ENCODE data around the gene POLR1B.
"Not testable (repeated sequence)": the region's sequence is repeated elsewhere in the genome, so short reads cannot be mapped to it uniquely, and the experiment has no call there.

POLR1B gene

GRCh38 chr2:112541315-112542122, 746 bp upstream of the POLR1B start:
- peak in 1 of 2 donors; percentile 52 for DNase-seq (ENCODE audit: low read depth in 2 of 2)

GRCh38 chr2:112542984-112543661, 858 bp downstream of the POLR1B start:
- DNase-seq (ENCODE audit: low read depth in 2 of 2) = no peak

- DNase-seq (ENCODE audit: low read depth in 2 of 2) = no peak
Measured at GRCh38 chr2:112547333-112547732, 5.1 kb downstream of the POLR1B start.

GRCh38 chr2:112548980-112549379, 6.7 kb downstream of the POLR1B start:
- no peak for DNase-seq (ENCODE audit: low read depth in 2 of 2)

- no peak for DNase-seq (ENCODE audit: low read depth in 2 of 2)
Measured at GRCh38 chr2:112566104-112566503, 23.8 kb downstream of the POLR1B start.

- DNase-seq (ENCODE audit: low read depth in 2 of 2) = not testable (repeated sequence)
Measured at GRCh38 chr2:112566508-112566907, 24.2 kb downstream of the POLR1B start.

GRCh38 chr2:112572005-112572404, 29.7 kb downstream of the POLR1B start:
- DNase-seq (ENCODE audit: low read depth in 2 of 2) = no peak

GRCh38 chr2:112577756-112578155, 35.5 kb downstream of the POLR1B start:
- DNase-seq (ENCODE audit: low read depth in 2 of 2) = no peak

GRCh38 chr2:112579241-112579640, 37.0 kb downstream of the POLR1B start:
- DNase-seq (ENCODE audit: low read depth in 2 of 2) = no peak

- no peak for DNase-seq (ENCODE audit: low read depth in 2 of 2)
Measured at GRCh38 chr2:112580084-112580483, 37.8 kb downstream of the POLR1B start.

- no peak for DNase-seq (ENCODE audit: low read depth in 2 of 2)
Measured at GRCh38 chr2:112582314-112582746, 40.1 kb downstream of the POLR1B start.

- no peak for DNase-seq (ENCODE audit: low read depth in 2 of 2)
Measured at GRCh38 chr2:112583497-112584133, 41.4 kb downstream of the POLR1B start.

GRCh38 chr2:112584134-112584890, 42.0 kb downstream of the POLR1B start, which contains the start of gene CHCHD5:
Gene CHCHD5 (plus strand): TSS chr2:112584609. CDS start chr2:112584648, 39 bp downstream.
- peak; percentile 84 to 87 for DNase-seq (ENCODE audit: low read depth in 2 of 2)

- no peak for DNase-seq (ENCODE audit: low read depth in 2 of 2)
Measured at GRCh38 chr2:112584891-112585250, 42.6 kb downstream of the POLR1B start.

- DNase-seq (ENCODE audit: low read depth in 2 of 2) = no peak
Measured at GRCh38 chr2:112585400-112585799, 43.1 kb downstream of the POLR1B start.

- no peak for DNase-seq (ENCODE audit: low read depth in 2 of 2)
Measured at GRCh38 chr2:112585873-112586464, 43.7 kb downstream of the POLR1B start.

GRCh38 chr2:112588611-112589045, 46.4 kb downstream of the POLR1B start:
- no peak for DNase-seq (ENCODE audit: low read depth in 2 of 2)

GRCh38 chr2:112591413-112591812, 49.1 kb downstream of the POLR1B start:
- DNase-seq (ENCODE audit: low read depth in 2 of 2) = no peak

- no peak for DNase-seq (ENCODE audit: low read depth in 2 of 2)
Measured at GRCh38 chr2:112593736-112594135, 51.5 kb downstream of the POLR1B start.

GRCh38 chr2:112597537-112598322, 55.5 kb downstream of the POLR1B start:
- no peak for DNase-seq (ENCODE audit: low read depth in 2 of 2)

GRCh38 chr2:112600634-112601033, 58.4 kb downstream of the POLR1B start:
- DNase-seq (ENCODE audit: low read depth in 2 of 2) = no peak
